ACC112 (cell line): ENCODE results near the gene REP15.
"Not testable (repeated sequence)": the region's sequence is repeated elsewhere in the genome, so short reads cannot be mapped to it uniquely, and the experiment has no call there.

Experiments used
- H2AFZ ChIP-seq: fragments of 200-600 bp; sonication (generic); one replicate; pipeline ENCODE4 v1.6.0; 2017; ENCODE audit warnings: antibody characterized with exemption, low read length; ENCODE audit not compliant: unreplicated experiment
- H3K27ac ChIP-seq: fragments of 200-600 bp; sonication (generic); 2 replicates; pipeline ENCODE4 v1.5.1; 2014; ENCODE audit warnings: low read depth, mild to moderate bottlenecking, antibody characterized with exemption, low read length, moderate library complexity
- H3K27me3 ChIP-seq: fragments of 200-600 bp; sonication (generic); 2 replicates; pipeline ENCODE4 v1.6.1; 2014; ENCODE audit warnings: mild to moderate bottlenecking, antibody characterized with exemption, low read length, moderate library complexity, mixed read lengths; ENCODE audit not compliant: insufficient read depth
- H3K36me3 ChIP-seq: fragments of 200-600 bp; sonication (generic); 2 replicates; pipeline ENCODE4 v1.6.1; 2016; ENCODE audit warnings: mild to moderate bottlenecking, antibody characterized with exemption, low read length, moderate library complexity, mixed read lengths; ENCODE audit not compliant: insufficient read depth
- H3K4me1 ChIP-seq: fragments of 200-600 bp; sonication (generic); one replicate; pipeline ENCODE4 v1.6.1; 2016; ENCODE audit warnings: low read length, mixed read lengths; ENCODE audit not compliant: insufficient read depth, unreplicated experiment, control insufficient read depth
- H3K4me3 ChIP-seq: fragments of 200-600 bp; sonication (generic); 2 replicates; pipeline ENCODE4 v1.5.1; 2014; ENCODE audit warnings: mild to moderate bottlenecking, low read depth, low read length
- H3K79me2 ChIP-seq: fragments of 200-600 bp; sonication (generic); one replicate; pipeline ENCODE4 v1.6.0; 2016; ENCODE audit warnings: low read length; ENCODE audit not compliant: control insufficient read depth, unreplicated experiment, insufficient read depth

The REP15 gene

GRCh38 chr12:27723212-27723611, 27.0 kb downstream of the REP15 start:
- Histone ChIP-seq H3K36me3 (peaks cover 14% of the 10 kb centered on the region; the same call in 1 of the 2 replicates), H3K27me3 (no peaks in the 10 kb centered on the region), H2AFZ (no peak overlapping the region), H3K79me2 (peaks cover 4% of the 10 kb centered on the region), H3K4me1 (no peaks in the 10 kb centered on the region), H3K4me3 (no peak overlapping the region), H3K27ac (no peak overlapping the region)

GRCh38 chr12:27730097-27730588, 33.9 kb downstream of the REP15 start:
- H3K27ac ChIP-seq, result no peak overlapping the region
- no peaks in the 10 kb centered on the region for H3K27me3 ChIP-seq
- H3K79me2 ChIP-seq, result peaks cover 4% of the 10 kb centered on the region
- H3K4me1 ChIP-seq, result no peaks in the 10 kb centered on the region
- H2AFZ ChIP-seq, result no peak overlapping the region
- peaks cover 20% of the 10 kb centered on the region for H3K36me3 ChIP-seq
- no peak overlapping the region for H3K4me3 ChIP-seq

- H3K4me3 ChIP-seq, result no peak overlapping the region
- H3K36me3 ChIP-seq, result peaks cover 16% of the 10 kb centered on the region
- no peak overlapping the region for H3K27ac ChIP-seq
- no peaks in the 10 kb centered on the region for H3K79me2 ChIP-seq
- no peaks in the 10 kb centered on the region for H3K4me1 ChIP-seq
- H3K27me3 ChIP-seq, result no peaks in the 10 kb centered on the region
- H2AFZ ChIP-seq, result no peak overlapping the region
Measured at GRCh38 chr12:27732281-27732680, 36.0 kb downstream of the REP15 start.

- Histone ChIP-seq H3K79me2 (no peaks in the 10 kb centered on the region), H3K4me3 (no peak overlapping the region), H3K36me3 (peaks cover 21% of the 10 kb centered on the region), H3K4me1 (no peaks in the 10 kb centered on the region), H3K27ac (no peak overlapping the region), H3K27me3 (no peaks in the 10 kb centered on the region), H2AFZ (no peak overlapping the region)
Measured at GRCh38 chr12:27733052-27733656, 36.9 kb downstream of the REP15 start.

- Histone ChIP-seq H3K36me3 (peaks cover 21% of the 10 kb centered on the region), H2AFZ (no peak overlapping the region), H3K4me1 (no peaks in the 10 kb centered on the region), H3K4me3 (no peak overlapping the region), H3K27ac (no peak overlapping the region), H3K79me2 (no peaks in the 10 kb centered on the region), H3K27me3 (no peaks in the 10 kb centered on the region)
Measured at GRCh38 chr12:27733791-27734190, 37.5 kb downstream of the REP15 start.

- H2AFZ ChIP-seq, H3K4me3 ChIP-seq, H3K27me3 ChIP-seq, H3K79me2 ChIP-seq, H3K4me1 ChIP-seq, H3K27ac ChIP-seq: not testable (repeated sequence)
- H3K36me3 ChIP-seq, result peaks cover 21% of the 10 kb centered on the region
Measured at GRCh38 chr12:27734321-27734720, 38.1 kb downstream of the REP15 start.

GRCh38 chr12:27743601-27744000, 47.4 kb downstream of the REP15 start:
- no peak overlapping the region for H3K27ac ChIP-seq
- H2AFZ ChIP-seq, result no peak overlapping the region
- H3K27me3 ChIP-seq, result no peaks in the 10 kb centered on the region
- peaks cover 3% of the 10 kb centered on the region for H3K79me2 ChIP-seq
- no peak overlapping the region for H3K4me3 ChIP-seq
- peaks cover 16% of the 10 kb centered on the region; the same call in 1 of the 2 replicates for H3K36me3 ChIP-seq
- peaks cover 21% of the 10 kb centered on the region for H3K4me1 ChIP-seq

GRCh38 chr12:27745734-27746133, 49.5 kb downstream of the REP15 start:
- not testable (repeated sequence) for H2AFZ ChIP-seq, H3K79me2 ChIP-seq, H3K27ac ChIP-seq, H3K27me3 ChIP-seq, H3K4me3 ChIP-seq
- peaks cover 23% of the 10 kb centered on the region; the same call in 1 of the 2 replicates for H3K36me3 ChIP-seq
- peaks cover 24% of the 10 kb centered on the region for H3K4me1 ChIP-seq
